Endodermal cell (in vitro differentiated cells): ENCODE measurements around the gene URB1. TPM values are rescaled to one million over a fixed set of nuclear protein-coding genes. Genes with fewer than 3 reads are reported as not detected.

Experiments used
- DNase-seq: peaks from one replicate; pipeline ENCODE4 v3.0.0-alpha.2; 2017
- H3K27ac ChIP-seq: 2 replicates; pipeline ENCODE4 v1.5.1; 2013; ENCODE audit warnings: mild to moderate bottlenecking, low read depth, low read length, moderate library complexity
- H3K27me3 ChIP-seq: 2 replicates; pipeline ENCODE4 v1.6.1; 2013; ENCODE audit warnings: mild to moderate bottlenecking, low read length, moderate library complexity; ENCODE audit not compliant: insufficient read depth, control insufficient read depth, poor library complexity, severe bottlenecking
- H3K36me3 ChIP-seq: 2 replicates; pipeline ENCODE4 v1.7.0; 2013; ENCODE audit warnings: mild to moderate bottlenecking, low read length, moderate library complexity; ENCODE audit not compliant: control insufficient read depth, insufficient read depth
- H3K4me1 ChIP-seq: one replicate; pipeline ENCODE4 v1.7.0; 2013; ENCODE audit warnings: low read length; ENCODE audit not compliant: control insufficient read depth, insufficient read depth
- H3K4me3 ChIP-seq: 2 replicates; pipeline ENCODE4 v1.5.1; 2013; ENCODE audit warnings: mild to moderate bottlenecking, low read length, moderate library complexity
- H3K9ac ChIP-seq: 2 replicates; pipeline ENCODE4 v1.6.1; 2013; ENCODE audit warnings: mild to moderate bottlenecking, low read length, moderate library complexity; ENCODE audit not compliant: poor library complexity, severe bottlenecking; ENCODE audit errors: extremely low read depth
- H3K9me3 ChIP-seq: 2 replicates; pipeline ENCODE4 v1.6.1; 2013; ENCODE audit warnings: mild to moderate bottlenecking, low read length, moderate library complexity; ENCODE audit not compliant: control insufficient read depth
- H3K27ac Mint-ChIP-seq: 2 replicates; pipeline ENCODE4 v1.8.0; 2020; ENCODE audit warnings: mixed read lengths
- H3K27me3 Mint-ChIP-seq: 2 replicates; pipeline ENCODE4 v1.8.0; 2021; ENCODE audit warnings: mild to moderate bottlenecking, mixed read lengths; ENCODE audit not compliant: insufficient read depth
- H3K36me3 Mint-ChIP-seq: 2 replicates; pipeline ENCODE4 v1.8.0; 2020; ENCODE audit warnings: low read depth, mixed read lengths
- H3K4me1 Mint-ChIP-seq: 2 replicates; pipeline ENCODE4 v1.8.0; 2020; ENCODE audit warnings: mixed read lengths
- H3K4me3 Mint-ChIP-seq: 2 replicates; pipeline ENCODE4 v1.8.0; 2020; ENCODE audit warnings: mild to moderate bottlenecking, moderate library complexity, mixed read lengths
- H3K9me3 Mint-ChIP-seq: 2 replicates; pipeline ENCODE4 v1.8.0; 2020; ENCODE audit warnings: mild to moderate bottlenecking, mixed read lengths
- CTCF ChIP-seq: fragments of 200-600 bp; sonication (generic); conservative IDR thresholded peaks from 2 replicates; pipeline ENCODE4 v1.5.0; 2021; ENCODE audit warnings: antibody characterized with exemption, mild to moderate bottlenecking
- WGBS, 2 experiments: methylation state at CpG; one replicate each; pipeline versions ENCODE4 v1.1.5 to v1.1.7; 2013; ENCODE audit warnings: missing lambda C conversion rate in 2 of 2, mixed read lengths in 1 of 2; ENCODE audit not compliant: insufficient coverage in 1 of 2, insufficient read length in 1 of 2; 5-methylcytosine and 5-hydroxymethylcytosine counted together
- total RNA-seq, 2 donors: library from RNA; stranded (reverse); fragmentation: NEBNext Ultra II Directional in 1 of 2; extraction: Animal tissue kit (Norgen Biotek cat#: 25700) in 1 of 2; gene quantifications; 2 replicates in 1 of 2; 3 replicates in 1 of 2; pipeline ENCODE4 v1.2.1, GENCODE V29; 2021

URB1 gene
- total RNA-seq, 2 donors from 2014 or later = 9.4 to 14.0 TPM

GRCh38 chr21:32349333-32349944 lies 43.4 kb downstream of the URB1 start:
- H3K36me3 Mint-ChIP-seq = peaks cover 84% of the 10 kb centered on the region
- Histone ChIP-seq H3K27ac (no peak overlapping the region), H3K4me1 (no peaks in the 10 kb centered on the region), H3K36me3 (peaks cover 79% of the 10 kb centered on the region), H3K27me3 (no peaks in the 10 kb centered on the region), H3K4me3 (no peak overlapping the region), H3K9ac (no peak overlapping the region), H3K9me3 (no peaks in the 10 kb centered on the region)
- no peak for TF ChIP-seq CTCF
- H3K4me1 Mint-ChIP-seq = no peaks in the 10 kb centered on the region
- H3K4me3 Mint-ChIP-seq = no peak overlapping the region
- no peaks in the 10 kb centered on the region for H3K27me3 Mint-ChIP-seq
- no peak for DNase-seq
- WGBS, 2 experiments = 93 to 95% methylated on average over 14 to 16 of the region's 16 CpGs
- peaks cover 3% of the 10 kb centered on the region for H3K9me3 Mint-ChIP-seq
- H3K27ac Mint-ChIP-seq = no peak overlapping the region

- no peaks in the 10 kb centered on the region for H3K9me3 ChIP-seq
- H3K36me3 ChIP-seq = peaks cover 79% of the 10 kb centered on the region
- H3K9ac ChIP-seq = no peak overlapping the region
- WGBS, 2 experiments = 91 to 96% methylated on average over 8 to 9 of the region's 9 CpGs
- TF ChIP-seq CTCF = no peak
- Mint-ChIP-seq H3K27me3 (no peaks in the 10 kb centered on the region), H3K4me3 (no peak overlapping the region), H3K9me3 (peaks cover 5% of the 10 kb centered on the region), H3K4me1 (no peaks in the 10 kb centered on the region), H3K27ac (no peak overlapping the region), H3K36me3 (peaks cover 85% of the 10 kb centered on the region)
- no peak for DNase-seq
- no peak overlapping the region for H3K27ac ChIP-seq
- H3K4me3 ChIP-seq = no peak overlapping the region
- no peaks in the 10 kb centered on the region for H3K4me1 ChIP-seq
- no peaks in the 10 kb centered on the region for H3K27me3 ChIP-seq
Measured at GRCh38 chr21:32348604-32349332, 44.0 kb downstream of the URB1 start.

GRCh38 chr21:32347977-32348376 lies 44.8 kb downstream of the URB1 start:
- no peak for TF ChIP-seq CTCF
- Histone ChIP-seq H3K9me3 (no peaks in the 10 kb centered on the region), H3K4me3 (no peak overlapping the region), H3K4me1 (no peaks in the 10 kb centered on the region), H3K27ac (no peak overlapping the region), H3K27me3 (no peaks in the 10 kb centered on the region), H3K36me3 (peaks cover 79% of the 10 kb centered on the region), H3K9ac (no peak overlapping the region)
- H3K27me3 Mint-ChIP-seq = no peaks in the 10 kb centered on the region
- no peaks in the 10 kb centered on the region for H3K4me1 Mint-ChIP-seq
- H3K36me3 Mint-ChIP-seq = peaks cover 85% of the 10 kb centered on the region
- peaks cover 5% of the 10 kb centered on the region for H3K9me3 Mint-ChIP-seq
- H3K4me3 Mint-ChIP-seq = no peak overlapping the region
- no peak for DNase-seq
- WGBS, 2 experiments = 95 to 97% methylated on average over 8 to 11 of the region's 11 CpGs
- H3K27ac Mint-ChIP-seq = no peak overlapping the region
